ENCODE data around the gene NYNRIN.
"Not testable (repeated sequence)": the region's sequence is repeated elsewhere in the genome, so short reads cannot be mapped to it uniquely, and the experiment has no call there.

The NYNRIN gene

GRCh38 chr14:24439257-24439656, 40.5 kb downstream of the NYNRIN start:
- DNase-seq: no peak
- Mint-ChIP-seq H3K27ac (peak overlapping the region in 1 of 2 donors; percentile 79), H3K9me3 (no peaks in the 10 kb centered on the region), H3K4me1 (ENCODE audit: low read depth in 2 of 2) (peaks cover 38 to 41% of the 10 kb centered on the region in 2 donors), H3K36me3 (ENCODE audit: insufficient read depth) (peaks cover 60% of the 10 kb centered on the region), H3K27me3 (no peaks in the 10 kb centered on the region), H3K4me3 (no peak overlapping the region)
- no peak for ATAC-seq (replicated peaks)

- no peaks in the 10 kb centered on the region for H3K27me3 Mint-ChIP-seq
- H3K4me1 Mint-ChIP-seq (ENCODE audit: low read depth in 2 of 2): peaks cover 38 to 41% of the 10 kb centered on the region in 2 donors
- no peak overlapping the region for H3K4me3 Mint-ChIP-seq
- DNase-seq (no peak), ATAC-seq (replicated peaks) (no peak)
- H3K36me3 Mint-ChIP-seq (ENCODE audit: insufficient read depth): peaks cover 52% of the 10 kb centered on the region
- H3K27ac Mint-ChIP-seq: peak overlapping the region; percentile 75 to 94
- no peaks in the 10 kb centered on the region for H3K9me3 Mint-ChIP-seq
Measured at GRCh38 chr14:24439830-24440605, 41.2 kb downstream of the NYNRIN start.

GRCh38 chr14:24440606-24441399, 42.0 kb downstream of the NYNRIN start:
- Mint-ChIP-seq H3K9me3 (no peaks in the 10 kb centered on the region), H3K4me3 (peak overlapping the region in 1 of 2 donors; percentile 92), H3K27me3 (no peaks in the 10 kb centered on the region), H3K36me3 (ENCODE audit: insufficient read depth) (peaks cover 49% of the 10 kb centered on the region), H3K4me1 (ENCODE audit: low read depth in 2 of 2) (peaks cover 38 to 39% of the 10 kb centered on the region in 2 donors), H3K27ac (peak overlapping the region; percentile 75 to 94)
- no peak for ATAC-seq (replicated peaks)
- no peak for DNase-seq

- H3K9me3 Mint-ChIP-seq: no peaks in the 10 kb centered on the region
- H3K4me1 Mint-ChIP-seq (ENCODE audit: low read depth in 2 of 2): peaks cover 38% of the 10 kb centered on the region in 2 donors
- peak overlapping the region; percentile 92 for H3K4me3 Mint-ChIP-seq
- H3K27ac Mint-ChIP-seq: peak overlapping the region; percentile 94 to 97
- ATAC-seq (replicated peaks): no peak
- H3K27me3 Mint-ChIP-seq: no peaks in the 10 kb centered on the region
- H3K36me3 Mint-ChIP-seq (ENCODE audit: insufficient read depth): peaks cover 46% of the 10 kb centered on the region
- DNase-seq: no peak
Measured at GRCh38 chr14:24441485-24441884, 42.7 kb downstream of the NYNRIN start.

GRCh38 chr14:24441904-24442239, 43.1 kb downstream of the NYNRIN start:
- Mint-ChIP-seq H3K27me3 (no peaks in the 10 kb centered on the region), H3K4me1 (ENCODE audit: low read depth in 2 of 2) (peaks cover 34% of the 10 kb centered on the region in 2 donors), H3K27ac (peak overlapping the region; percentile 94 to 97), H3K9me3 (no peaks in the 10 kb centered on the region), H3K4me3 (peak overlapping the region; percentile 92), H3K36me3 (ENCODE audit: insufficient read depth) (peaks cover 44% of the 10 kb centered on the region)
- DNase-seq (no peak), ATAC-seq (replicated peaks) (no peak)

- peak within 1 kb of the TSS; percentile 94 to 97 for H3K27ac Mint-ChIP-seq
- peak within 1 kb of the TSS; percentile 92 for H3K4me3 Mint-ChIP-seq
- H3K4me1 Mint-ChIP-seq (ENCODE audit: low read depth in 2 of 2): peaks cover 30 to 32% of the 10 kb centered on the region in 2 donors
- DNase-seq (peak; percentile 92 to 96 (median 95)), ATAC-seq (replicated peaks) (peak; percentile 87)
- no peaks in the 10 kb centered on the region for H3K9me3 Mint-ChIP-seq
- peaks cover 38% of the 10 kb centered on the region for H3K36me3 Mint-ChIP-seq (ENCODE audit: insufficient read depth)
- H3K27me3 Mint-ChIP-seq: no peaks in the 10 kb centered on the region
Measured at GRCh38 chr14:24442240-24443052, 43.6 kb downstream of the NYNRIN start, which contains the start of gene SDR39U1. SDR39U1 (minus strand) TSS chr14:24442776; CDS start chr14:24442769, 7 bp downstream.

- Mint-ChIP-seq H3K4me1 (ENCODE audit: low read depth in 2 of 2) (peaks cover 26 to 28% of the 10 kb centered on the region in 2 donors), H3K4me3 (peak overlapping the region; percentile 92), H3K9me3 (no peaks in the 10 kb centered on the region), H3K36me3 (ENCODE audit: insufficient read depth) (peaks cover 36% of the 10 kb centered on the region), H3K27ac (peak overlapping the region; percentile 94 to 97), H3K27me3 (no peaks in the 10 kb centered on the region)
- DNase-seq (no peak), ATAC-seq (replicated peaks) (no peak)
Measured at GRCh38 chr14:24443053-24443665, 44.4 kb downstream of the NYNRIN start.

GRCh38 chr14:24450828-24451227, 52.0 kb downstream of the NYNRIN start:
- not testable (repeated sequence) for H3K9me3 Mint-ChIP-seq; H3K27ac Mint-ChIP-seq; H3K4me1 Mint-ChIP-seq (ENCODE audit: low read depth in 2 of 2); ATAC-seq (replicated peaks); H3K4me3 Mint-ChIP-seq; DNase-seq; H3K36me3 Mint-ChIP-seq (ENCODE audit: insufficient read depth); H3K27me3 Mint-ChIP-seq

GRCh38 chr14:24456980-24457379, 58.2 kb downstream of the NYNRIN start:
- Mint-ChIP-seq H3K4me1 (ENCODE audit: low read depth in 2 of 2) (peaks cover 5% of the 10 kb centered on the region in 2 donors), H3K9me3 (no peaks in the 10 kb centered on the region), H3K27ac (peak overlapping the region; percentile 32 to 67), H3K36me3 (ENCODE audit: insufficient read depth) (peaks cover 3% of the 10 kb centered on the region), H3K4me3 (no peak overlapping the region), H3K27me3 (peaks cover 0 to 6% of the 10 kb centered on the region in 2 donors)
- DNase-seq (no peak), ATAC-seq (replicated peaks) (no peak)

- Mint-ChIP-seq H3K27me3 (no peaks in the 10 kb centered on the region), H3K4me1 (ENCODE audit: low read depth in 2 of 2) (peaks cover 6 to 7% of the 10 kb centered on the region in 2 donors), H3K4me3 (no peak overlapping the region), H3K36me3 (ENCODE audit: insufficient read depth) (peaks cover 3% of the 10 kb centered on the region), H3K9me3 (no peaks in the 10 kb centered on the region), H3K27ac (no peak overlapping the region)
- no peak for ATAC-seq (replicated peaks)
- no peak for DNase-seq
Measured at GRCh38 chr14:24458736-24459135, 59.9 kb downstream of the NYNRIN start.

- Mint-ChIP-seq H3K4me3 (no peak overlapping the region), H3K27me3 (no peaks in the 10 kb centered on the region), H3K36me3 (ENCODE audit: insufficient read depth) (peaks cover 3% of the 10 kb centered on the region), H3K4me1 (ENCODE audit: low read depth in 2 of 2) (peaks cover 9% of the 10 kb centered on the region in 2 donors), H3K9me3 (no peaks in the 10 kb centered on the region), H3K27ac (no peak overlapping the region)
- ATAC-seq (replicated peaks): no peak
- no peak for DNase-seq
Measured at GRCh38 chr14:24459331-24459730, 60.5 kb downstream of the NYNRIN start.

GRCh38 chr14:24461336-24461735, 62.5 kb downstream of the NYNRIN start:
- Mint-ChIP-seq H3K4me3 (no peak overlapping the region), H3K9me3 (no peaks in the 10 kb centered on the region), H3K36me3 (ENCODE audit: insufficient read depth) (peaks cover 3% of the 10 kb centered on the region), H3K27me3 (no peaks in the 10 kb centered on the region), H3K4me1 (ENCODE audit: low read depth in 2 of 2) (peaks cover 16 to 18% of the 10 kb centered on the region in 2 donors), H3K27ac (no peak overlapping the region)
- DNase-seq (no peak), ATAC-seq (replicated peaks) (no peak)

Measured in effector memory CD8-positive, alpha-beta T cell (primary cell).